Embryonic facial prominence (tissue), 1 donor: Measurements from ENCODE around the gene BEND2.

Experiments
- DNase-seq: peaks from one replicate; pipeline ENCODE4 v3.0.0-alpha.2; 2016; ENCODE audit errors: extremely low spot score

Gene BEND2

GRCh38 chrX:18136816-18137215, 83.9 kb downstream of the BEND2 start:
- no peak for DNase-seq

DNA sequence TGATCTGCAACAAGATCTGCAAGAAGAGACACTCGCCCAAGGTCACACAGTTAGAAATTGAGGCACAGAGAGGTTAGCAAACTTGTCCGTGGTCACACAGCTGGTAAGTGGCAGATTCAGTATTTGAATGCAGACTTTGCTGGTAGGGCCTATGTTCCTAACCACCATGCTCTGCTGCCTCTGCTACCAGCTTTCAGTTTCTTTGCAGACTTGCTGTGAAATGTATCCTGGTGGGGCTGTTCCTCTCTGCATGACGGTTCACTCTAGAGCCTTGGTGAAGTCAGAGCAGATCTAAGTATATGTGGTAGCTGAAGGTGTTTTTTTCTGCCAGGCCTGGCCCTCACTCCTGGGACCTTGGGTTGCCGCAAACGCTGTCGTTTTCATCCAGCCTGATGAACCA, 87.1 kb downstream of the BEND2 start:
- DNase-seq: no peak

- no peak for DNase-seq
Observed at GRCh38 chrX:18129690-18130089, 91.0 kb downstream of the BEND2 start.

DNA sequence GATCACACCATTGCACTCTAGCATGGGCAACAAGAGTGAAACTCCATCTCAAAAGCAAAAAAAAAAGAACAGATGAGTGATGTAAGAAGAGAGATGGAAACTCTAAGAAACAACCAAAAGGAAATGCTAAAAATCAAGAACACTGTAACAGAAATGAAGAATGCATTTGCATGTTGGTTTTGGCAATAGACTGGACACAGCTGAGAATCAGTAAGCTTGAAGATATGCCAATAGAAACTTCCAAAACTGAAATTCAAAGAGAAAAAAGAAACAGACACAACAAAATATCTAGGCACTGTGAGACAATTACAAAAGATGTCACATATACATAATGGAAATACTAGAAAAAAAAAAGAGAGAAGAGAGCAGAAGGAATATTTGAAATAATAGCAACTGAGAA, 93.7 kb downstream of the BEND2 start:
- no peak for DNase-seq

GRCh38 chrX:18119856-18120255, 100.8 kb downstream of the BEND2 start:
- no peak for DNase-seq
